ENCODE data around the gene NPAS2.

The NPAS2 gene

DNA sequence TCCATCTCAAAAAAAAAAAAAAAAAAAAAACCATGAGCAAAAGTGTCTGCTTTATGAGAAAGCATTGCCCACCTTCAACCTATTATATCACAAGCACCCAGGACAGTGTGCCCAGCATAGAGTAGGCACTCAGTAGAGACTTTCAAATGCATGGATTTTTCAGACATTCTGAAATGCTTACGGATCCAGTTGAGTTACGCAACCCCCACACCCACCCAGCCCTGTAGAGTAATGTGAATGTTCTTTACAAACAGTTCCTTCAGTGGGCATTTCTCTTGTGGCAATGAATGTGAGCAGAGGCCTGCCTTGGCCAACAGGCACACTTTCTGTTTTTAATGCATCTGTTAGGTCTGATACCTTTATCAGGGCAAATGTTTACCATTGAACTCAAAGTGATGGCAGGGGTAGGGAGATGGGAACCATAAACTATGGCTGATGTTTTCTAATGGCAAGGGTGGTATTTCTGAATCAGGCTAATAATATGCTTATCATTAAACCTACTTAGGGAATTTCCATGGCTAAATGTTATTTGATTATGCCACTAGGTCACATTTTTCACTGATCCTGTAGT is 117.1 kb downstream of the NPAS2 start:
- in situ Hi-C loops (cut with HindIII; ENCODE audit: low sequenced_read_pairs): no loop called here

- in situ Hi-C loops (cut with HindIII; ENCODE audit: low sequenced_read_pairs): no loop called here
These were observed 118.4 kb downstream of the NPAS2 start for GRCh38 chr2:100938031-100939026.

DNA sequence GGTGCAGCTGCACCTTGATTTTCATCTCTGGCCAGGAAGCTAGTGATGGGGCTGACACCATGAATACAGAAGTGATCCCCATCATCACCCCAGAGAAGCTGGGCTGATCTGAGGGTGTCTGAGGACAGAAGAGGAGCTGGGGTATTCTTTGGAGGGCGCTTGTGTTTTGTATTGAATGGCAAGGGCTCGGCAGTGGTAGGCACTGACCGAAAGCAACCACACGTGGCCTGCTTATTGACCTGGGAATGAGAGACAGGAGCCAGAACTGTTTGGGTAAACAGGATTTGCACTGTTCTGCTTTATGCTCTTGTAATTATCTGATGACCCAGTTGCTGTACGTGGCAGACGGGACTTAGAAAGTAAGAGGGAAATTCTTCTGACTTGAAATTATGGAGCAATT is 119.5 kb downstream of the NPAS2 start:
- in situ Hi-C loops (cut with HindIII; ENCODE audit: low sequenced_read_pairs): no loop called here

- in situ Hi-C loops (cut with HindIII; ENCODE audit: low sequenced_read_pairs): no loop called here
These were observed 120.3 kb downstream of the NPAS2 start for GRCh38 chr2:100940240-100940639.

- in situ Hi-C loops (cut with HindIII; ENCODE audit: low sequenced_read_pairs): no loop called here
These were observed 121.1 kb downstream of the NPAS2 start for GRCh38 chr2:100940766-100941645.

- in situ Hi-C loops (cut with HindIII; ENCODE audit: low sequenced_read_pairs): no loop called here
These were observed 121.8 kb downstream of the NPAS2 start for GRCh38 chr2:100941646-100942240.

DNA sequence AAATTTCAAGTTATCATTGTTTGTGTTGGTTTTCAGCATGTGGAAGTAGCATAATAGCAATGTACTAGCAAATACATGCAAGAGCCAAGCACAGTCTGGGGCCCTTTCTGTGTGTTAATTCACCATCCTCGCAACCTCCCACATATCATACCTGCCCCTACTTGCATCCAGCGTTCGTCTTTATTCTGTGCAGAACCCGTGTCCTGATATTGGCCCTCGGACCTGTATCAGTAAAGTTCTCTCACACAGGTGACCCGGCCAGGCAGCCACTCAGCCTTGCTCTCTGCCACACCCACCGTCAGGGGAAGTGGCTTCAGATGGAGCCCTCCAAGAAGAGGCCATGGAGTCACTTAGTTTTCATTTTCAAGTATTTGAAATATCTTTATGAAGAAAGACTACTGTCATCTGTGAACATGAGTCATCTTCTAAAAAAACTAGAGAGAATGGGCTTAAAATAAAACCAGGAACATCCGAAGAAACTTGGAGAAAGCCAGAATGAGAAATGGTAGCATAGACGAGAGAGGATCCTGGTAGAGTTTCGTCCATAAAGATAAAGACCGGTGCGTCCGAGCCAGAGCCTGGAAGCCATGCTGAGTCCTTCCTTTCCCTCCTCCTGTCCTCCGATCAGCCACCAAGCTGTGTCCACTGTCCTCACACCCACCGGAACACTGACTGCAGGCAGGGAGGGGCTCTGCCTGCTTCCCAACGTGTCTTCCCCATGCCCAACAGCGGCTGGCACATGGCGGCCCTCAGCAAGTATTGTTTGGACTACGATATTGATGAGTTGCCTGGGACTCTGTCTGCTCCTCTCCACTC is 124.9 kb downstream of the NPAS2 start:
- in situ Hi-C loops (cut with HindIII; ENCODE audit: low sequenced_read_pairs): no loop called here

GRCh38 chr2:100945433-100945740 is 125.4 kb downstream of the NPAS2 start:
- in situ Hi-C loops (cut with HindIII; ENCODE audit: low sequenced_read_pairs): no loop called here

DNA sequence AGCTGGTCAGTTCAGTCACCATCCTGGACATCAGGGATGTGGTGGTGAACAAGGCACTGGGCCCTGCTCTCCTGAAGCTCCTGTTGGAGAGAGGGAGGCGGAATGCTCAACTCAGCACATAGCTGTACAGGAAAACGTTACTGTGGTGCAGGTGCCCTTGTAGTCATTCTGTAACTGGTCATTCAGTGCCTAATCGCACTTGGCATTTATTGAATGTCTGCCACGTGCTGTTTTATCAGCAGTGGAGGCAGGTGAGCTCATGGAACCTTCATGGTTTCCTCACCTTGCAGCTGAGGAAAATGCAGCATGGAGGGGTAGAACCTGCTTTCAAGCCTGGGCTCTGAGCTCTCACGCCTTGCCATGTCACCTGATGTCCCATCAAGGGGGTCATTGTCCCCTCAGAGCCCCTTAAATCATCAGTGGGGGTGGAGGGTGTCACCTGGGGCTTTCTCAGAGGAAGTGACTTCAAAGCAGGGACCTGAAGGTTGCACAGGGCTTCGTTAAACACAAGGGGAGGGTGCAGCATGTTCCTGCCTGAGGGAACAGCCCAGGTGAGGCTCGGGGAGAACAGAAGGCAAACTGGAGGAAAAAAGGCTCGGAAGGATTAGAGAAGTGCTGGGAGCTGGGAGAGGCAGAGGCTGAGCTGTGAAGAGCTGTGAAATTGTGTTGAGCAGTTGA is 126.1 kb downstream of the NPAS2 start:
- in situ Hi-C loops (cut with HindIII; ENCODE audit: low sequenced_read_pairs): no loop called here

DNA sequence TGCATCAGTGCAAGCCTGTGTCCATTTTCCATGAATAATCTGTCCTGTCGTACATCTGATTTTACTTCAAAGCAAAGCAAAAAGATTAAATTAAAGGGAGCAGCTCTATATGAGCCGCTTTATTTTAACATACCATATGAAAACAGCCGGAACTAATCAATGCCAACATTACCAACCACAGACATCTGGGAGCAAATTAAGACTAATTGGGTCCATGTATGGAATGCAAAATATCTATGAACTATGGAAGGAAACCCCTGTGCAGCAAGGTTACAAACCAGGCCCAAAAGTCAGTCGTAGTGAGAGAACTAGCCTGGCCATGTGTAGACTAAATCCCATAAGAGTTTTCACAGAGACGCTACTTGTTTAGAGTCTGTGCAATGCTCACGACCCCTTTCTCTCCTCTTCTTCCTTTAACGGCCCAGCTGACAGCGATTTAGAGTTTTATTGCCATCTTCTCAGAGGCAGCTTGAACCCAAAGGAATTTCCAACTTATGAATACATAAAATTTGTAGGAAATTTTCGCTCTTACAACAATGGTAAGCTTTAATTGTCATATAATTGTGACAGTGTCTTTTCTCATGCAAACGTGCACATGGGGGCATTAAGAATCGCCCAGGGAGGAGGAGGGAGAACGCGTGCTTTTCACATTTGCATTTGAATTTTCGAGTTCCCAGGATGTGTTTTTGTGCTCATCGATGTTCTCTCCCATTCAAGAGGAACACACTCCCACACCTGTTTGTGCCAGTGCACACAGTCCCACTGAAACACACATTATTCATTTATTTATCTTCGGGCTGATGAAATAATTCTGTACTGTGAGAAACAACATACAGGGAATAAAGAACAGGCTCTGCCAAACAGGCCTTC is 129.2 kb downstream of the NPAS2 start:
- in situ Hi-C loops (cut with HindIII; ENCODE audit: low sequenced_read_pairs): no loop called here

- in situ Hi-C loops (cut with HindIII; ENCODE audit: low sequenced_read_pairs): no loop called here
These were observed 132.6 kb downstream of the NPAS2 start for GRCh38 chr2:100952512-100952911.

DNA sequence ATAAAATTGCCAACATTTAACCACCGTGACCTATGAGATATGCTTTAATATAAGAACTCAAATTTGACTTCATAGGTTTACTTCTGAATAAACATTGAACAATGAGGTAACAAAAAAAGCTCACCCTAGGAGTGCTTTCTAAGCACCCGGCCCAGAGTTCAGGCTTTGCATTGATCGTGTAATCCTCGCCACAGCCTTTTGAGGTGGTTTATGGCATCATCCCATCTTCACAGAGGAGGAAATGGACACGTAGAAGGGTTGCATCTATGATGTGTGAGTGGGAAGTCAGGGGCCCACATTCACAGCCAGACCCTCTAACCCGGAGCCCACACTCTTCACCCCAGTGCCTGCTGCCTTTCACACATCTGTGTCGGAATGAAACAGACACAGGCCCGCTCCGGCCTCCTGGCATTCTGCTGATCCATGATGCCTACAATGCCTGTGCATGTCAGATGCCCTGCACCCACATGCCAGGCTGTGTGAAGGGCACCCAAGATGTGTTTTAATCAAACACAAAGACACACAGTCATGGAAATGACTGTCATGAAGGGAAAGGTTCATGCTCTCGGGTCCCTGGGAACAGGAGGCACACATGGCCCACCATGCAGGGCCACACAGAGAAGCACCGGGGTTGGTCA is 133.6 kb downstream of the NPAS2 start:
- in situ Hi-C loops (cut with HindIII; ENCODE audit: low sequenced_read_pairs): no loop called here

DNA sequence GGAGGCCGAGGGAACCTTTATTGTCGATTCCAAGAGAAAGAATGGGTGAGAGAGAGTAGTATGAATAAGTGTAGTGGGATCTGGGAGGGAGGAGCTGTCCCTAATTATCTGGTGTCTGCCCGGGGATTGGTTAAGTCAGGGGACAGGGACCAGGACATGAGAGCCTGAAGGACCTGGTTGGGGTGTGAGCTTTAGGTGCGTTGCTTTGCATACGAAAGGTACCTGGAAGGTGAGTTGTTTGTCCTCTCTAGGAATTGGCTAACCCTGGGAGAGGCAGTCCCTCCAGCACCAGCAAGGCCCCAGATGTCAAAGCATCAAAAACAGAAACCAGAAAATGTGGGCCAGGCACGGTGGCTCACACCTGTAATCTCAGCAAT is 134.1 kb downstream of the NPAS2 start:
- in situ Hi-C loops (cut with HindIII; ENCODE audit: low sequenced_read_pairs): no loop called here

- in situ Hi-C loops (cut with HindIII; ENCODE audit: low sequenced_read_pairs): no loop called here
These were observed 135.3 kb downstream of the NPAS2 start for GRCh38 chr2:100955226-100955625.

DNA sequence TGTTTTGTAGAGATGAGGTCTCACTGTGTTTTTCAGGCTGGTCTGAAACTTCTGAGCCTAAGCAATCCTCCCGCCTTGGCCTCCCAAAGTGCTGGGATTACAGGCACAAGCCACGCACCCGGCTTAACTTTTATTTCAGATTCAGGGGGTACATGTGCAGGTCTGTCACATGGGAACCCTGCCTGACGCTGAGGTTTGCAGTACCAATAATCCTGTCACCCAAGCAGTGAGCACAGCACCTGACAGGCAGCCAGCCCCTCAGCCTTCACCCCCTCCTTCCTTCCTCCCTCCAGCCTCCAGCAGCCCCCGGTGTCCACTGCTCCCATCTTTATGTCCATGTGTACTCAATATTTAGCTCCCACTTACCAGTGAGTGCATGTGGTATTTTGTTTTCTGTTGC is 136.1 kb downstream of the NPAS2 start:
- in situ Hi-C loops (cut with HindIII; ENCODE audit: low sequenced_read_pairs): no loop called here

GRCh38 chr2:100957996-100958653 is 138.2 kb downstream of the NPAS2 start:
- in situ Hi-C loops (cut with HindIII; ENCODE audit: low sequenced_read_pairs): no loop called here

DNA sequence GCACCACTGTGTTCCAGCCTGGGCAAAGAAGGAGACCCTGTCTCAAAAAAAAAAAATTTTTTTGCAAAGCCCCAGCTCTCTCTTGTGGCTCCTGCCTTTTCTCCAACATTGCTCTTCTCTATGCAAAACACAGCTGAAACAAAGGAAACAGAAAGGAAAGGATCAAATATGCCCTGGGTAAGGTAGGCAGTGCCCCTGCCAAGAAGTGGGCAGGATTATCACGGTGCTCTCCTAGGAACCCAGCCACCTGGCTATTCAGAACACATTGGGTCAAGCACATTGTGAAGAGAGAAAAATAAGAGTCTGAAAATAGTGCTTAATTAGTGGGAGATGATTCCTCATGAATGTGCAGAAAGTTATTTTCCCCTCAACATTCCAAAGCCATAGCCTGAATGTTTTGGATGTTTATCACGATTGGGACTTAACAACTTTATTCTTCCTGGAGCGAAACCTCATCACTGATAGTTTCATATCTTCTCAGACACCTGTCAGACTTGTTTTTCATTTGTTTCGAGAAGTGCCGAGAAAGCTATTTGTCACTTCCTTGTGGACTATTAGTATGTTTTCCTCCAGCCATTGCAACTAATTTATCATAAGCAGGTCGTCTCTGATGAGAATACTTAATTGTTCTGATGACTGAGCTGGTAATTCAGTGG is 139.4 kb downstream of the NPAS2 start:
- in situ Hi-C loops (cut with HindIII; ENCODE audit: low sequenced_read_pairs): no loop called here
